Measurements from ENCODE around the gene P2RX5. TPM values are rescaled to one million over a fixed set of nuclear protein-coding genes. Genes with fewer than 3 reads are reported as not detected.
"Not testable (repeated sequence)": the region's sequence is repeated elsewhere in the genome, so short reads cannot be mapped to it uniquely, and the experiment has no call there.

P2RX5 gene
- total RNA-seq, 1 donor from 2014 or later: not detected

- Histone ChIP-seq H3K9me3 (no peaks in the 10 kb centered on the region), H3K27me3 (no peaks in the 10 kb centered on the region), H3K27ac (no peak overlapping the region), H3K36me3 (no peaks in the 10 kb centered on the region), H3K4me3 (no peak overlapping the region), H3K4me1 (no peaks in the 10 kb centered on the region)
- no peak for DNase-seq (ENCODE audit: low spot score in 2 of 2)
- TF ChIP-seq CTCF (IDR thresholded peaks at IDR 0.05): no peak
- intact Hi-C loops (cut with DNase I): loop anchor here (5.0 kb wide), 2 partner anchors 89 to 109 kb away; partner anchors contain the start of gene NCBP3
These were observed 42.8 kb upstream of the P2RX5 start for GRCh38 chr17:3738562-3739295.

GRCh38 chr17:3735515-3735914 is 39.6 kb upstream of the P2RX5 start:
- TF ChIP-seq CTCF (IDR thresholded peaks at IDR 0.05): no peak

GRCh38 chr17:3734911-3735276 is 38.9 kb upstream of the P2RX5 start:
- not testable (repeated sequence) for H3K27me3 ChIP-seq, H3K9me3 ChIP-seq
- intact Hi-C loops (cut with DNase I): loop anchor here (5.0 kb wide), 2 partner anchors 92 to 112 kb away; partner anchors contain the start of gene NCBP3

More at GRCh38 chr17:3735515-3735914, 39.6 kb upstream of the P2RX5 start:
- DNase-seq (ENCODE audit: low spot score in 2 of 2): no peak
- Histone ChIP-seq H3K27me3 (no peaks in the 10 kb centered on the region), H3K27ac (no peak overlapping the region), H3K9me3 (no peaks in the 10 kb centered on the region), H3K36me3 (no peaks in the 10 kb centered on the region), H3K4me1 (no peaks in the 10 kb centered on the region), H3K4me3 (no peak overlapping the region)
- intact Hi-C loops (cut with DNase I): loop anchor here (5.0 kb wide), 2 partner anchors 92 to 112 kb away; partner anchors contain the start of gene NCBP3

GRCh38 chr17:3732210-3732621 is 36.3 kb upstream of the P2RX5 start:
- DNase-seq (ENCODE audit: low spot score in 2 of 2): no peak
- Histone ChIP-seq H3K27ac (no peak overlapping the region), H3K36me3 (no peaks in the 10 kb centered on the region), H3K4me3 (no peak overlapping the region), H3K27me3 (no peaks in the 10 kb centered on the region), H3K9me3 (no peaks in the 10 kb centered on the region), H3K4me1 (no peaks in the 10 kb centered on the region)
- intact Hi-C loops (cut with DNase I): no loop called here
- no peak for TF ChIP-seq CTCF (IDR thresholded peaks at IDR 0.05)

More at GRCh38 chr17:3734911-3735276, 38.9 kb upstream of the P2RX5 start:
- H3K36me3 ChIP-seq; DNase-seq (ENCODE audit: low spot score in 2 of 2); H3K4me1 ChIP-seq; H3K4me3 ChIP-seq; H3K27ac ChIP-seq: not testable (repeated sequence)

- H3K36me3 ChIP-seq: no peaks in the 10 kb centered on the region
- H3K27ac ChIP-seq: no peak overlapping the region
- no peaks in the 10 kb centered on the region for H3K27me3 ChIP-seq
- no peaks in the 10 kb centered on the region for H3K9me3 ChIP-seq
- H3K4me1 ChIP-seq: no peaks in the 10 kb centered on the region
- H3K4me3 ChIP-seq: no peak overlapping the region
- DNase-seq (ENCODE audit: low spot score in 2 of 2): no peak
- intact Hi-C loops (cut with DNase I): no loop called here
- no peak for TF ChIP-seq CTCF (IDR thresholded peaks at IDR 0.05)
These were observed 35.0 kb upstream of the P2RX5 start for GRCh38 chr17:3730881-3731429.

GRCh38 chr17:3729881-3730280 is 33.9 kb upstream of the P2RX5 start:
- Histone ChIP-seq H3K36me3 (no peaks in the 10 kb centered on the region), H3K27me3 (no peaks in the 10 kb centered on the region), H3K4me3 (no peak overlapping the region), H3K9me3 (no peaks in the 10 kb centered on the region), H3K4me1 (no peaks in the 10 kb centered on the region), H3K27ac (no peak overlapping the region)
- no peak for DNase-seq (ENCODE audit: low spot score in 2 of 2)
- no peak for TF ChIP-seq CTCF (IDR thresholded peaks at IDR 0.05)
- intact Hi-C loops (cut with DNase I): loop anchor here (10.0 kb wide), 2 partner anchors 95 to 825 kb away; partner anchors contain the start of genes CTNS, MYBBP1A and SHPK

GRCh38 chr17:3728099-3728498 is 32.1 kb upstream of the P2RX5 start:
- H3K36me3 ChIP-seq; H3K4me3 ChIP-seq; H3K27ac ChIP-seq; DNase-seq (ENCODE audit: low spot score in 2 of 2); H3K9me3 ChIP-seq; H3K4me1 ChIP-seq; H3K27me3 ChIP-seq: not testable (repeated sequence)
- intact Hi-C loops (cut with DNase I): loop anchor here (10.0 kb wide), 2 partner anchors 93 to 827 kb away; partner anchors contain the start of genes CTNS, MYBBP1A and SHPK
